ENCODE results near the gene MED13L.

MED13L gene

GRCh38 chr12:116277467-116278278 lies at the start of gene MED13L:
MED13L (minus strand) TSS chr12:116277693; CDS start chr12:116277131, 562 bp downstream.
- Histone ChIP-seq H3K27me3 (ENCODE audit: insufficient read depth, insufficient read length) (no peaks in the 10 kb centered on the region), H3K4me1 (ENCODE audit: insufficient read depth, insufficient read length) (no peaks in the 10 kb centered on the region), H3K36me3 (ENCODE audit: insufficient read depth, insufficient read length, low read length) (peaks cover 5% of the 10 kb centered on the region), H3K9ac (ENCODE audit: insufficient read length, low read depth) (peak within 1 kb of the TSS; percentile 91), H3K4me3 (ENCODE audit: insufficient read length, low read depth) (peak within 1 kb of the TSS; percentile 88), H3K9me3 (ENCODE audit: insufficient read depth, low read length) (no peaks in the 10 kb centered on the region)
- TF ChIP-seq YY1 (IDR thresholded peaks at IDR 0.05; ENCODE audit: insufficient read depth, insufficient read length) (peak; percentile 34), ZNF274 (IDR thresholded peaks at IDR 0.05; ENCODE audit: low read depth, low read length) (no peak)
- DNase-seq (ENCODE audit: low read depth, low spot score), result peak; percentile 75

DNA sequence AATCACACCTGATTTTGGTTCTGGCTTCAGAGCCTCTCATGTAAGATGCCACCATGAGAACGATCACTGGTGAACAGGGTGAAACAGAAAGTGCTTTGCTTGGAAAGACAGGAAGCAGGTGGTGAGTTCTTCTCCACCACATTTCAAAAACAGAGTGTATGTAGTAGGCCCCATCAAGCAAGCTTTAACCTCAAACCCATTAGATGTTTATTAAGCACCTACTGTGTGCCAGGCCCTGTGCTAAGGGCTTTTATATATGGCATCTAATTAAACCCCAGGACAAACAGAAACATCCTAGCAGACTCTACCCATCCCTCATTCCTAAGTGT lies 47.8 kb upstream of the MED13L start:
- DNase-seq (ENCODE audit: low read depth, low spot score), result no peak
- Histone ChIP-seq H3K4me1 (ENCODE audit: insufficient read depth, insufficient read length) (no peaks in the 10 kb centered on the region), H3K9me3 (ENCODE audit: insufficient read depth, low read length) (no peaks in the 10 kb centered on the region), H3K4me3 (ENCODE audit: insufficient read length, low read depth) (no peak overlapping the region), H3K27me3 (ENCODE audit: insufficient read depth, insufficient read length) (no peaks in the 10 kb centered on the region), H3K9ac (ENCODE audit: insufficient read length, low read depth) (no peak overlapping the region), H3K36me3 (ENCODE audit: insufficient read depth, insufficient read length, low read length) (no peaks in the 10 kb centered on the region)
- no peak for TF ChIP-seq ZNF274 (IDR thresholded peaks at IDR 0.05; ENCODE audit: low read depth, low read length)

DNA sequence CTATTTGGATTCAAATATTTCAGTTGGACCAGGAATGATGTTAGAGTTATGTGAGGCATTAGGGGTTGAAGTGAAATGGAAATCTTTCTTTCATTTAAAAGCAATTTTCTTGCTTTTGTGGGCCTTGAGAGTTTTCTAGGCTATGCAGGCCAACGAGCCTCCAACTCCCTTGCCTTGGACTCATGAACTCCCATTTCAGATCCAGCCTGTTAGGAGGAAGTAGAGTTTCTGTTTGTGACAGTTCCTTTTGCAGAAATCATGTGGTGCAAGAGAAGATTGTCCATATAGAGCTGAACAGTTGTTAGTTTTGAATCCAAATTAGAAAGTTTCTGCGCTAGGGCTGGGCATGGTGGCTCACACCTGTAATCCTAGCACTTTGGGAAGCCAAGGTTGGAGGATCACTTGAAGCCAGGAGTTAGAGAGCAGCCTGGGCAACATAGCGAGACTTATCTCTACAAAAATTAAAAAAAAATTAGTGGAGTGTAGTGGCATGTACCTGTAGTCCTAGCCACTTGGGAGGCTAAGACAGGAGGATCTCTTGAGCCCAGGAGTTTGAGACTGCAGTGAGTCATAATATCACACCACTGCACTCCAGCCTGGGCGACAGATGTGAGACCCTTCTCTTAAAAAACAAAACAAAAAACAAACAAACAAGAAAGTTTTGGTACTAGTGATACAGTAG lies 47.3 kb upstream of the MED13L start:
- Histone ChIP-seq H3K4me1 (ENCODE audit: insufficient read depth, insufficient read length) (no peaks in the 10 kb centered on the region), H3K27me3 (ENCODE audit: insufficient read depth, insufficient read length) (no peaks in the 10 kb centered on the region), H3K9me3 (ENCODE audit: insufficient read depth, low read length) (no peaks in the 10 kb centered on the region), H3K36me3 (ENCODE audit: insufficient read depth, insufficient read length, low read length) (no peaks in the 10 kb centered on the region), H3K9ac (ENCODE audit: insufficient read length, low read depth) (no peak overlapping the region), H3K4me3 (ENCODE audit: insufficient read length, low read depth) (no peak overlapping the region)
- TF ChIP-seq SUZ12 (IDR thresholded peaks at IDR 0.05; ENCODE audit: extremely low read depth, insufficient read depth, insufficient read length) (no peak), YY1 (IDR thresholded peaks at IDR 0.05; ENCODE audit: insufficient read depth, insufficient read length) (no peak), ZNF274 (IDR thresholded peaks at IDR 0.05; ENCODE audit: low read depth, low read length) (no peak)
- no peak for DNase-seq (ENCODE audit: low read depth, low spot score)

- DNase-seq (ENCODE audit: low read depth, low spot score), result no peak
- Histone ChIP-seq H3K27me3 (ENCODE audit: insufficient read depth, insufficient read length) (no peaks in the 10 kb centered on the region), H3K36me3 (ENCODE audit: insufficient read depth, insufficient read length, low read length) (no peaks in the 10 kb centered on the region), H3K4me1 (ENCODE audit: insufficient read depth, insufficient read length) (no peaks in the 10 kb centered on the region), H3K9me3 (ENCODE audit: insufficient read depth, low read length) (no peaks in the 10 kb centered on the region), H3K9ac (ENCODE audit: insufficient read length, low read depth) (no peak overlapping the region), H3K4me3 (ENCODE audit: insufficient read length, low read depth) (no peak overlapping the region)
- no peak for TF ChIP-seq ZNF274 (IDR thresholded peaks at IDR 0.05; ENCODE audit: low read depth, low read length)
- no peak for TF ChIP-seq YY1 (IDR thresholded peaks at IDR 0.05; ENCODE audit: insufficient read depth, insufficient read length)
- no peak for TF ChIP-seq SUZ12 (IDR thresholded peaks at IDR 0.05; ENCODE audit: extremely low read depth, insufficient read depth, insufficient read length)
Measured at GRCh38 chr12:116323406-116324386, 46.2 kb upstream of the MED13L start.

DNA sequence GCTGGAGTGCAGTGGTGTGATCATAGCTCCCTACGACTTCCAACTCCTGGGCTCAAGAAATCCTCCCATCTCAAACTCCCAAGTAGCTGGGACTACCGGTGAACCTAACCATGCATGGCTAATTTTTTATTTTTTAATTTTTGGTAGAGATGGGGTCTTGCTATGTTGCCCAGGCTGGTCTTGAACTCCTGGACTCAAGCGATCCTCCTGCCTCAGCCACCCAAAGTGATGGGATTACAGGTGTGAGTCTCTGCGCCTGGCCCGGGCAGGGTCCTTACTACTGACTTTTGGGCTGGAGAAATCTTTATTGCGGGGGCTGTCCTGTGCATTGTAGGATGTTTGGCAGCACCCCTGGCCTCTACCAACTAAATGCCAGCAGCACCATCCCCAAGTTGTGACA lies 44.4 kb upstream of the MED13L start:
- Histone ChIP-seq H3K4me1 (ENCODE audit: insufficient read depth, insufficient read length) (peaks cover 3% of the 10 kb centered on the region), H3K27me3 (ENCODE audit: insufficient read depth, insufficient read length) (no peaks in the 10 kb centered on the region), H3K36me3 (ENCODE audit: insufficient read depth, insufficient read length, low read length) (no peaks in the 10 kb centered on the region), H3K9ac (ENCODE audit: insufficient read length, low read depth) (no peak overlapping the region), H3K9me3 (ENCODE audit: insufficient read depth, low read length) (no peaks in the 10 kb centered on the region), H3K4me3 (ENCODE audit: insufficient read length, low read depth) (no peak overlapping the region)
- no peak for DNase-seq (ENCODE audit: low read depth, low spot score)
- no peak for TF ChIP-seq YY1 (IDR thresholded peaks at IDR 0.05; ENCODE audit: insufficient read depth, insufficient read length)
- TF ChIP-seq SUZ12 (IDR thresholded peaks at IDR 0.05; ENCODE audit: extremely low read depth, insufficient read depth, insufficient read length), result no peak
- TF ChIP-seq ZNF274 (IDR thresholded peaks at IDR 0.05; ENCODE audit: low read depth, low read length), result no peak

DNA sequence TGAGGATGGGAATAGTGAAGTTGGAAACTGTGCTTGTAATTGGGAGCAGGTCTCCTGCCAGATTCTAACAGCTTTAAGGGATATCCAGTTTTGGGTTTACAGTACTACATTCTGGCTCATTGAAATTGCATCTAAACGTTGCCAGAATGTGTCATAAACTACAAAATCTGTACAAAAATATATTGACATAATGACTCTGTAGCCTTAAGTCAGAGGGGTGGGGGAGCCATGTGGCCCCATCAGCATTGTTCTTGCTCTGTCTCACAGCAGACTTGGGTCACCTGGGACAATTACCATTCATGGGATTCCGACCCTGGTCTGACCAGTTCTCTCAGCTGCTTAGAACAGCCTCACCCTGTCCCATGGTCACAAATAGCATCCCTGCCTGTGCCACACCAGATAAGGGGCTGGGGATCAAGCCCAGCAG lies 43.3 kb upstream of the MED13L start:
- Histone ChIP-seq H3K36me3 (ENCODE audit: insufficient read depth, insufficient read length, low read length) (no peaks in the 10 kb centered on the region), H3K4me1 (ENCODE audit: insufficient read depth, insufficient read length) (peaks cover 3% of the 10 kb centered on the region), H3K9ac (ENCODE audit: insufficient read length, low read depth) (no peak overlapping the region), H3K27me3 (ENCODE audit: insufficient read depth, insufficient read length) (no peaks in the 10 kb centered on the region), H3K4me3 (ENCODE audit: insufficient read length, low read depth) (no peak overlapping the region), H3K9me3 (ENCODE audit: insufficient read depth, low read length) (no peaks in the 10 kb centered on the region)
- DNase-seq (ENCODE audit: low read depth, low spot score), result no peak
- no peak for TF ChIP-seq SUZ12 (IDR thresholded peaks at IDR 0.05; ENCODE audit: extremely low read depth, insufficient read depth, insufficient read length)

Data from NT2/D1 (cell line).